Stimulated activated CD8-positive, alpha-beta memory T cell treated with anti-CD3 and anti-CD28 coated beads, Interleukin-7, amount 100 ng/mL, for 1 hour (primary cell): ENCODE results near the gene GVQW3.

Experiments used
- DNase-seq, 2 donors: peaks; one replicate each; pipeline ENCODE4 v3.0.0-alpha.2; 2020; ENCODE audit warnings: low read depth in 2 of 2

GVQW3 gene

GRCh38 chr11:76445121-76446084 lies 64.3 kb downstream of the GVQW3 start:
- peak; percentile 2 to 13 for DNase-seq

- DNase-seq, result no peak
These were observed 67.4 kb downstream of the GVQW3 start for GRCh38 chr11:76448506-76448905.

GRCh38 chr11:76453248-76453647 lies 72.1 kb downstream of the GVQW3 start:
- no peak for DNase-seq

- no peak for DNase-seq
These were observed 74.2 kb downstream of the GVQW3 start for GRCh38 chr11:76455331-76455730.

- no peak for DNase-seq
These were observed 74.8 kb downstream of the GVQW3 start for GRCh38 chr11:76455931-76456330.

- DNase-seq, result no peak
These were observed 75.4 kb downstream of the GVQW3 start for GRCh38 chr11:76456571-76456970.
